GM19351 (cell line): ENCODE results near the gene BTNL3.
"Not testable (repeated sequence)": the region's sequence is repeated elsewhere in the genome, so short reads cannot be mapped to it uniquely, and the experiment has no call there.

Source experiments
- ATAC-seq: cut with Tn5 transposase; IDR thresholded peaks from one replicate; pipeline ENCODE4 v1.9.1; 2021; ENCODE audit warnings: mild to moderate bottlenecking, moderate library complexity; ENCODE audit not compliant: unreplicated experiment

The BTNL3 gene

GRCh38 chr5:181045857-181046256, 57.2 kb downstream of the BTNL3 start:
- ATAC-seq: not testable (repeated sequence)

- no peak for ATAC-seq
Measured at GRCh38 chr5:181047288-181047687, 58.6 kb downstream of the BTNL3 start.

GRCh38 chr5:181047921-181048320, 59.3 kb downstream of the BTNL3 start:
- no peak for ATAC-seq

GRCh38 chr5:181050016-181050415, 61.4 kb downstream of the BTNL3 start:
- ATAC-seq: no peak

GRCh38 chr5:181051841-181052671, 63.4 kb downstream of the BTNL3 start:
- ATAC-seq: no peak

- ATAC-seq: no peak
Measured at GRCh38 chr5:181052672-181053487, 64.2 kb downstream of the BTNL3 start.

- no peak for ATAC-seq
Measured at GRCh38 chr5:181053488-181054121, 65.0 kb downstream of the BTNL3 start.

GRCh38 chr5:181054138-181054537, 65.5 kb downstream of the BTNL3 start:
- ATAC-seq: no peak

GRCh38 chr5:181054871-181055459, 66.3 kb downstream of the BTNL3 start:
- ATAC-seq: no peak
